ENCODE measurements around the gene KLK3. TPM values are rescaled to one million over a fixed set of nuclear protein-coding genes. Genes with fewer than 3 reads are reported as not detected.

Gene KLK3
- total RNA-seq, 1 donor from 2014 or later, result not detected

GRCh38 chr19:50902640-50903039 is 47.9 kb downstream of the KLK3 start:
- DNase-seq, result no peak

- no peak for DNase-seq
Measured at GRCh38 chr19:50906217-50906616, 51.5 kb downstream of the KLK3 start.

DNA sequence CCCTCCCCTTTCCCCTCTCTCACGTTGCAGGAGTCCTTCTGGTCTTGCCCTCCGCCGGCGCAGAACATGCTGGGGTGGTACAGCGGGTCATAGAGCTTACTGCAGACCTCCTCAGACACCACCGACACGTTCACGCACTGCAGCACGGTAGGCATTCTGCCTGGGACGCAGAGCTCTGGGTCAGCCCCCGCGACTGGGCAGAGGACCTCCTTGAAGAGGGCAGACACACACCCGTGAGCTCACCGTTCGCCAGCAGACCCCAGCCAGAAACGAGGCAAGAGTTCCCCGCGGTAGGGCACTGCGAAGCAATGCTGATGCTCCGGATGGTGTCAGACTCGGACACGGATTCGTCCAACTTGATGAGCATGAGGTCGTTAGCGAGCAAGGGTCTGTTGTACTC is 53.6 kb downstream of the KLK3 start:
- no peak for DNase-seq

- DNase-seq, result no peak
Measured at GRCh38 chr19:50909240-50910070, 54.7 kb downstream of the KLK3 start.

Other genes with a start within 250 kb of the KLK3 start
- 17.0 TPM for gene SYT3, start 215.0 kb upstream of the KLK3 start, total RNA-seq
- 2.3 TPM for gene C19orf81, start 205.5 kb upstream of the KLK3 start, total RNA-seq
- 15.9 TPM for gene SHANK1, start 135.1 kb upstream of the KLK3 start, total RNA-seq
- gene CLEC11A, start 131.6 kb upstream of the KLK3 start, total RNA-seq, result 2.5 TPM
- not detected for gene GPR32, start 84.5 kb upstream of the KLK3 start, total RNA-seq
- not detected for gene ACP4, start 64.5 kb upstream of the KLK3 start, total RNA-seq
- gene KLK1, start 31.1 kb upstream of the KLK3 start, total RNA-seq, result not detected
- not detected for gene KLK15, start 21.3 kb upstream of the KLK3 start, total RNA-seq
- not detected for gene KLK2, start 18.5 kb downstream of the KLK3 start, total RNA-seq
- not detected for gene KLK4, start 56.5 kb downstream of the KLK3 start, total RNA-seq
- gene KLK5, start 98.1 kb downstream of the KLK3 start, total RNA-seq, result not detected
- gene KLK6, start 114.7 kb downstream of the KLK3 start, total RNA-seq, result not detected
- gene KLK7, start 129.0 kb downstream of the KLK3 start, total RNA-seq, result not detected
- gene KLK8, start 146.7 kb downstream of the KLK3 start, total RNA-seq, result not detected
- not detected for gene KLK10, start 164.8 kb downstream of the KLK3 start, total RNA-seq
- not detected for gene KLK11, start 171.7 kb downstream of the KLK3 start, total RNA-seq
- not detected for gene KLK12, start 180.1 kb downstream of the KLK3 start, total RNA-seq
- not detected for gene KLK13, start 210.2 kb downstream of the KLK3 start, total RNA-seq
- not detected for gene KLK14, start 228.0 kb downstream of the KLK3 start, total RNA-seq